ENCODE measurements around the gene RAMP2.
A peak's percentile ranks its signal among the peaks of the same experiment; 100 is the strongest.

Gene RAMP2

GRCh38 chr17:42772945-42773289, 11.9 kb downstream of the RAMP2 start:
- DNase-seq = no peak

DNA sequence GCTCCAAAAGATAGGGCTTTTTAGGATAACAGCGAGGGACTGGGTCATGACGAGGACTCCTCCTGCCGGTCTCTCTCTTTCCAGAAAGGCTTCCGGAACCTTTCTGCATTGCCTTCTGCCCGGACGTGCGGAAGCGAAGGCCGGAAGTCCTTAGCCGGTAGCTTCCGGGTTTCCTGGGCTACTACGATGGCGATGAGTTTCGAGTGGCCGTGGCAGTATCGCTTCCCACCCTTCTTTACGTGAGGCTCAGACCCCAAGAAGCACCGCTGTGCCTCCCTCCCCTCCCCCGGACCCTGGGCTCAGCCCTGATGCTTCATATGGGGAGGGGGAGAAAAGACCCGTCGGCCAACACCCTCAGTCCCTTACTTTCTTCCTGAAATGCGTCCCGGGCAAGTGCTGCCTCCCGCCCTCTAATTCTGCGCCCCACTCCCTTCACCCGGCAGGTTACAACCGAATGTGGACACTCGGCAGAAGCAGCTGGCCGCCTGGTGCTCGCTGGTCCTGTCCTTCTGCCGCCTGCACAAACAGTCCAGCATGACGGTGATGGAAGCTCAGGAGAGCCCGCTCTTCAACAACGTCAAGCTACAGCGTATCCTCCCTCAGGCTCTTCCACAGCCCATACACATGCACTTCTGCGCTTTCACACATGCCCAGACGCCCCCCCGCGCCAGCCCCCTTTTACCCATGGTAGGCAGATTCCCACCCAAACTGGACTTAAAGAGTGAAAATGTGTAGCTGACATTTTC, 12.4 kb downstream of the RAMP2 start, which contains the start of gene VPS25:
Gene VPS25, plus strand, starts transcription at position 160 of the 746 bp plus-strand sequence. Its CDS starts 27 bp downstream, at position 187.
- peak; percentile 16 for DNase-seq

GRCh38 chr17:42774066-42774745, 13.2 kb downstream of the RAMP2 start:
- DNase-seq = no peak

- DNase-seq = peak; percentile 67
These were observed 14.6 kb downstream of the RAMP2 start for GRCh38 chr17:42775534-42776098.

DNA sequence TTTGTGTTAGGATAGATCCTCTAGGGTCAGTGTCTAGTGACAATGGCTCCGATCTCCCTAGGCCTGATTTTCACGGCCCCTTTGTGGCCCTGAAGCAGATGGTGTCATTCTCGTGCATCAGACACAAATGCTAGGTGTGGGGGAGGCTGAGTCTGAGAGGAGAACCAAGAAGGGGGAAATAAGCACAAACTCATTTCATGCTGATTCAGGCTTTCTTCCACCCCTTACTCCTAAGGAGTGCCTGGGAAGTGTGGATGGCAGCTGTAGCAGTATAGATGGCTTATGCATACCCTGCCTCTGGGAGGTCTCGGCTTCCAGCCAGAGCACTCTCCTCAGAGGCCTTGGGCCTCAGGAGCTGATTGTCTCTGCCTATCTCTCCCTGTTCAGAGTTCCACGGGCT, 17.5 kb downstream of the RAMP2 start:
- DNase-seq = no peak

- no peak for DNase-seq
These were observed 18.4 kb downstream of the RAMP2 start for GRCh38 chr17:42779304-42779935.

GRCh38 chr17:42779936-42780850, 19.2 kb downstream of the RAMP2 start, which contains the start of gene WNK4:
TSS of gene WNK4 (plus strand) at chr17:42780610. CDS start at chr17:42780699, 89 bp downstream.
- DNase-seq = no peak

GRCh38 chr17:42780851-42781638, 20.0 kb downstream of the RAMP2 start:
- no peak for DNase-seq

- DNase-seq = no peak
These were observed 20.7 kb downstream of the RAMP2 start for GRCh38 chr17:42781639-42782165.

- DNase-seq = no peak
These were observed 21.4 kb downstream of the RAMP2 start for GRCh38 chr17:42782166-42783061.

DNA sequence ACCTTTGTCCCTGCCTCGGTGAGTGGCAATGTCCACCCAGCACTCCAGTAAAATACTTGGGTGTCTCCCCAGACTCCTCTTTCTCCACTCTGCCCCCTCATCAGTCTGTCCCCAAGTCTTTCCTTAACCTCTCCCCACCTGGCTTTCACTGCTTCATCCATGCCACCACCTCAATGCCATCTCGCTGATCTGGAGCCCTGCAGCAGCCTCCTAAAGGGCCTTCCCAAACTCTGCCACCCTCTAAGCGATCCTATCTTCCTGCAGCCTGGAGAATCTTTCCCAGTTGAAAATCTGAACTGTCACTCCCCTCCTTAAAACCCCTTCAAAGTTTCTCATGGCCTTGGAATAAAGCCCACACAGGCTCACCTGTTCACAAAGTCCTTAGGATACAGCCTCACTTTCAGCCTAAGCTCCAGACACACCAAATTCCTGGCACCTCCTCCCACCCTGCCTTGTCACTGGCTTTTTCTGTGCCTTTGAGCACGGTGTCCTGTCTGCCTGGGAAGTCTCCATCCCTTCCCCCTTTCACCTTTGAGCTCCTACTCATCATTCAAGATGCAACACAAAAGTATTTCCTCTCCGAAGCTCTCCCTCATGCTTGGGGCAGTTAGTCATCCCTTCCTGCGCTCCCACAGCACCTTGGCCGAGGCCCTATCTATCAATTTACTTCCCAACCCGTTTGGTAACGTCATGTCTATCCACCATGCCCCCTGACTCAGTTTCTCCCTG, 22.2 kb downstream of the RAMP2 start:
- DNase-seq = no peak

GRCh38 chr17:42783791-42784138, 22.7 kb downstream of the RAMP2 start:
- no peak for DNase-seq

DNA sequence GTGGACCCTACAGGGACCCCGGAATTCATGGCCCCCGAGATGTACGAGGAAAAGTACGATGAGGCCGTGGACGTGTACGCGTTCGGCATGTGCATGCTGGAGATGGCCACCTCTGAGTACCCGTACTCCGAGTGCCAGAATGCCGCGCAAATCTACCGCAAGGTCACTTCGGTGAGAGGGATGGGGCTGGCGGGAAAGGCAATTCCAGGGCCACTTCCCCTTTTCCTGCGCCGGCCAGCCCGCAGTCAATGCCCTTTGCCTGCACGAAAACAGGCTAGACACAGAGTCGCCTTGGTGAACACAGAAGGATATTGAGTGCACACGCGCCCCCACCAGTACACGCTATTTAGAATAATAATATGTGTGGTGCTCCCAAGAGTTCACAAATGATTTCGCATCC, 23.4 kb downstream of the RAMP2 start:
- no peak for DNase-seq

DNA sequence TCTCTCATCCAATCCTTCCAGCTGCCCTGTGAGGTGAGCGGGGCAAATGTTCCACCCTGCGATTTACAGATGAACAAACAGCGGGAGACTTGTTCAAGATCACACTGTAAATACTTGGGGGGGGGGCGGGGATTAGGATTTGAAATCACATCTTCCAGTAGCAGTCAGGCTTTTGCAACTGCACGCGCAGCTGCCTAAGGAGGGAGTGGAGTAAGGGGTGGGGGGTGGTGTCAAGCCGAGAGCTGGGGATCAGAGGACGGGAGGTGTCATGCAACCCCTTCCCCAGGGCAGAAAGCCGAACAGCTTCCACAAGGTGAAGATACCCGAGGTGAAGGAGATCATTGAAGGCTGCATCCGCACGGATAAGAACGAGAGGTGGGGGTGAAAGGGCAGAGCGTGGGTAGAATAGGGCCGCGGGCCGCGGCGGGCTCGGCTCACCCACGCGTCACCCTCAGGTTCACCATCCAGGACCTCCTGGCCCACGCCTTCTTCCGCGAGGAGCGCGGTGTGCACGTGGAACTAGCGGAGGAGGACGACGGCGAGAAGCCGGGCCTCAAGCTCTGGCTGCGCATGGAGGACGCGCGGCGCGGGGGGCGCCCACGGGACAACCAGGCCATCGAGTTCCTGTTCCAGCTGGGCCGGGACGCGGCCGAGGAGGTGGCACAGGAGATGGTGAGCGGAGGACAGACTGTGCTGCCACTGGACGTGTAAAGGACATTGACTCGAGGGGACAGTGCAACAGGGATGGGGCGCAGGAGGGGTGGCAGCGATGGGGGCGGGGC, 24.0 kb downstream of the RAMP2 start:
- no peak for DNase-seq

GRCh38 chr17:42787266-42787665, 26.2 kb downstream of the RAMP2 start:
- DNase-seq = no peak

DNA sequence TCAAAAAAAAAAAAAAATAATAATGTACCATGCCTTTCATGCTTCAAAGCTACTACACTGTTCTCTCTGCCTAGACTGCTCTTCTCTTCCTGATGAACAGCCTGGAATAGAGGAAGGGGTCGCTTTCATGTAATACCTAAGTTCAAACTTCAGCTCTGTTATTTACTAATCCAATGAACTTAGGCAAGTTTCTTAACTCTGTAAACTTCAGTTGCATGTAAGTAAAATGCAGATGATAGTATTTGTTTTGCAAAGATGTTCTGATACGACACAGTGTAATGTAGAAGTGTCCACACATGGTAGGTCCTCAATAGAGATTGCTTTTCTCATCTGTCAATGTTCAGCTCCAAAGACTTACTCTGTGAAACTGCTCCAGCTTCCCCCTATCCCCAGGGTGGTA, 30.9 kb downstream of the RAMP2 start:
- DNase-seq = no peak

DNA sequence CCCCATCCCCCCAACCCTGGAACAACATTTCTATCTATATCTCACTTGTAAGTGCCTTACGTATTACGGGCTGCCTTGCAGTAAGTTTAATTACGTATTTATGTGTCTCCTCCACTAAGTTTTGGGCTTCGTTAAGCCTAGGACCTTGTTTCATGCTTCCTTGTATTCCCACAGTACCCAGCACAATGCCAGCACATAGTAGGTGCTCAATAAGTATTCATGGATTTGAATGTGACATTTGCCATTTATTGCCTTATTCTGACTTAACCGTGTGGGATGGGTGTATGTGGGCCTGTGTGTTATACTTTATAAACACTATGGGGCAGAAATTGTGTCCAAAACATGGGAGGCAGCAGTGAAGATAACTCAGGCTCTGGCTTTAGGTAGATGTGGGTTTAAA, 31.5 kb downstream of the RAMP2 start:
- DNase-seq = no peak

DNA sequence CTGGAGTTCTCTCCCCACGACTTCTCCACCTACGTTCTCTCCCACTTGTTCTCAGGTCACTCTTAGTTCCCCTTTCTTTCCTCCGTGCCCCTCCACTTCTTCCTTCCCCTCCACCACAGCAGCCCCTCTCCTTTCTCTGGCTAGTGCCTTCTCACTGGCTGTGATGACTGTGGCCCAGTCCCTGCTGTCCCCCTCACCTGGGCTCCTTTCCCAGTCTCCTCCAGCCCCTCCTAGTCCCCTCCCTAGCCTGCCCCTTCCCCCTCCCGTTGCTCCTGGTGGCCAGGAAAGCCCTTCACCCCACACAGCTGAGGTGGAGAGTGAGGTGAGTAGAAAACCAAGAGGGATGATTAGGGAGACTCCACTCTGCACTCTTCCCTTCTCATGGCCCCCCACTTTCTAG, 34.0 kb downstream of the RAMP2 start:
- no peak for DNase-seq

DNA sequence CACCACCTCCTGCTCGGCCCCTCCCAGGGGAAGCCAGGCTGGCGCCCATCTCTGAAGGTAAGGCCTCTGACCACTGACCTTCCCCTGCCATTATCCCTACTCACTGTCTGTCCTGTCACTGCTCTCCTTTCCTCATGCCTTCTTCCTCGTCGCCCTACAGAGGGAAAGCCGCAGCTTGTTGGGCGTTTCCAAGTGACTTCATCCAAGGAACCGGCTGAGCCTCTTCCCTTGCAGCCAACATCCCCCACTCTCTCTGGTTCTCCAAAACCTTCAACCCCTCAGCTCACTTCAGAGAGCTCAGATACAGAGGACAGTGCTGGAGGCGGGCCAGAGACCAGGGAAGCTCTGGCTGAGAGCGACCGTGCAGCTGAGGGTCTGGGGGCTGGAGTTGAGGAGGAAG, 34.4 kb downstream of the RAMP2 start:
- DNase-seq = no peak

Data from SIG-M5 (cell line).